NCI-H774 (cell line): Measurements from ENCODE around the gene ZNF407.
A peak's percentile ranks its signal among the peaks of the same experiment; 100 is the strongest.
"Not testable (repeated sequence)": the region's sequence is repeated elsewhere in the genome, so short reads cannot be mapped to it uniquely, and the experiment has no call there.

Source experiments
- DNase-seq: peaks from one replicate; lab custom pipeline; 2025; lab: John Stamatoyannopoulos, UW

ZNF407 gene

GRCh38 chr18:74597662-74598349 lies at the start of gene ZNF407:
TSS of gene ZNF407 (plus strand) at chr18:74597870. CDS start at chr18:74631020, 33,150 bp downstream.
- DNase-seq, result peak; percentile 84

- DNase-seq, result no peak
Measured at GRCh38 chr18:74549591-74550104, 48.0 kb upstream of the ZNF407 start.

GRCh38 chr18:74550886-74551285 lies 46.8 kb upstream of the ZNF407 start:
- DNase-seq, result no peak

GRCh38 chr18:74551452-74551851 lies 46.2 kb upstream of the ZNF407 start:
- DNase-seq, result no peak

- peak; percentile 77 for DNase-seq
Measured at GRCh38 chr18:74551936-74552555, 45.6 kb upstream of the ZNF407 start.

GRCh38 chr18:74556126-74556525 lies 41.5 kb upstream of the ZNF407 start:
- DNase-seq, result no peak

- no peak for DNase-seq
Measured at GRCh38 chr18:74558096-74558495, 39.6 kb upstream of the ZNF407 start.

- DNase-seq, result no peak
Measured at GRCh38 chr18:74562131-74562730, 35.4 kb upstream of the ZNF407 start.

GRCh38 chr18:74562775-74563174 lies 34.9 kb upstream of the ZNF407 start:
- no peak for DNase-seq

- no peak for DNase-seq
Measured at GRCh38 chr18:74563999-74564398, 33.7 kb upstream of the ZNF407 start.

GRCh38 chr18:74565164-74565563 lies 32.5 kb upstream of the ZNF407 start:
- DNase-seq, result not testable (repeated sequence)

GRCh38 chr18:74565993-74566392 lies 31.7 kb upstream of the ZNF407 start:
- not testable (repeated sequence) for DNase-seq

GRCh38 chr18:74567822-74568221 lies 29.8 kb upstream of the ZNF407 start:
- no peak for DNase-seq

- DNase-seq, result no peak
Measured at GRCh38 chr18:74569401-74569800, 28.3 kb upstream of the ZNF407 start.

- no peak for DNase-seq
Measured at GRCh38 chr18:74570266-74570665, 27.4 kb upstream of the ZNF407 start.

GRCh38 chr18:74571895-74572680 lies 25.6 kb upstream of the ZNF407 start:
- DNase-seq, result no peak

- no peak for DNase-seq
Measured at GRCh38 chr18:74573053-74573452, 24.6 kb upstream of the ZNF407 start.

GRCh38 chr18:74574916-74575315 lies 22.8 kb upstream of the ZNF407 start:
- DNase-seq, result no peak

GRCh38 chr18:74577019-74577418 lies 20.7 kb upstream of the ZNF407 start:
- no peak for DNase-seq

GRCh38 chr18:74579496-74580065 lies 18.1 kb upstream of the ZNF407 start:
- DNase-seq, result no peak

GRCh38 chr18:74582642-74583041 lies 15.0 kb upstream of the ZNF407 start:
- DNase-seq, result no peak

- DNase-seq, result no peak
Measured at GRCh38 chr18:74587441-74587840, 10.2 kb upstream of the ZNF407 start.
